MCF 10A (cell line): ENCODE measurements around the gene ARL6IP4. TPM values are rescaled to one million over a fixed set of nuclear protein-coding genes. Genes with fewer than 3 reads are reported as not detected.

Source experiments
- BruUV-seq: library from RNA; stranded (reverse); fragments of 400-500 nt; replicated peaks from 2 replicates; lab custom pipeline; 2021; lab: Mats Ljungman, UMichigan
- CTCF ChIA-PET: fragments of 300-600 bp; sonication (Branson Sonifier 250); formaldehyde crosslinking; extraction: SDS; loops from one replicate; lab custom pipeline; 2021; ENCODE audit warnings: antibody characterized with exemption, inconsistent platforms; lab: Yijun Ruan, JAX
- POLR2A ChIA-PET: fragments of 300-600, 350-650 bp; sonication (Branson Sonifier 250); formaldehyde crosslinking; extraction: SDS; loops from one replicate; lab custom pipeline; 2020; ENCODE audit warnings: antibody characterized with exemption, inconsistent platforms; lab: Yijun Ruan, JAX
- DNase-seq: peaks from one replicate; pipeline ENCODE4 v3.0.0-alpha.2; 2018; ENCODE audit not compliant: unreplicated experiment
- H3K27ac Mint-ChIP-seq: one replicate; pipeline ENCODE4 v1.8.0; 2022; ENCODE audit warnings: mild to moderate bottlenecking, low read depth, mixed read lengths; ENCODE audit not compliant: unreplicated experiment
- H3K27me3 Mint-ChIP-seq: one replicate; pipeline ENCODE4 v1.8.0; 2022; ENCODE audit warnings: mixed read lengths; ENCODE audit not compliant: insufficient read depth, unreplicated experiment
- H3K36me3 Mint-ChIP-seq: one replicate; pipeline ENCODE4 v1.8.0; 2022; ENCODE audit warnings: mild to moderate bottlenecking, moderate library complexity, mixed read lengths; ENCODE audit not compliant: insufficient read depth, unreplicated experiment
- H3K4me1 Mint-ChIP-seq: one replicate; pipeline ENCODE4 v1.8.0; 2022; ENCODE audit warnings: mixed read lengths; ENCODE audit not compliant: insufficient read depth, unreplicated experiment
- H3K4me3 Mint-ChIP-seq: one replicate; pipeline ENCODE4 v1.8.0; 2022; ENCODE audit warnings: mild to moderate bottlenecking, moderate library complexity, mixed read lengths; ENCODE audit not compliant: unreplicated experiment
- H3K9me3 Mint-ChIP-seq: one replicate; pipeline ENCODE4 v1.8.0; 2022; ENCODE audit warnings: mixed read lengths; ENCODE audit not compliant: unreplicated experiment
- CTCF ChIP-seq: fragments of 200-600 bp; IDR thresholded peaks from one replicate; pipeline ENCODE4 v1.8.0; 2022; ENCODE audit warnings: antibody characterized with exemption, mild to moderate bottlenecking; ENCODE audit not compliant: unreplicated experiment
- intact Hi-C: fragments of 100-400 bp; cut with micrococcal nuclease; formaldehyde crosslinking; loops from 2 replicates; pipeline ENCODE4 v1.14.1; 2022
- total RNA-seq: library from RNA; stranded (reverse); gene quantifications from 2 replicates; pipeline ENCODE4 v1.2.3, GENCODE V29; 2022

ARL6IP4 gene
- total RNA-seq, 1 experiment from 2014 or later = 198 TPM

- Mint-ChIP-seq H3K27ac (no peak overlapping the region), H3K4me3 (no peak overlapping the region), H3K27me3 (no peaks in the 10 kb centered on the region), H3K36me3 (no peaks in the 10 kb centered on the region), H3K4me1 (no peaks in the 10 kb centered on the region), H3K9me3 (no peaks in the 10 kb centered on the region)
- intact Hi-C loops = no loop called here
- BruUV-seq = no TSS peak
- ChIA-PET POLR2A (no interaction called here), CTCF (no interaction called here)
- no peak for DNase-seq
- no peak for TF ChIP-seq CTCF
Observed at GRCh38 chr12:123000578-123000977, 20.1 kb downstream of the ARL6IP4 start.

- Mint-ChIP-seq H3K4me3 (no peak overlapping the region), H3K9me3 (no peaks in the 10 kb centered on the region), H3K27ac (no peak overlapping the region), H3K27me3 (no peaks in the 10 kb centered on the region), H3K36me3 (no peaks in the 10 kb centered on the region), H3K4me1 (no peaks in the 10 kb centered on the region)
- intact Hi-C loops = no loop called here
- CTCF ChIA-PET = interaction anchor here (1.2 kb wide), 1 partner anchor 19 kb away, joined by 3 read pairs; no protein-coding TSS in a partner anchor
- POLR2A ChIA-PET = no interaction called here
- BruUV-seq = no TSS peak
- no peak for TF ChIP-seq CTCF
- no peak for DNase-seq
Observed at GRCh38 chr12:123001464-123001863, 21.0 kb downstream of the ARL6IP4 start.

DNA sequence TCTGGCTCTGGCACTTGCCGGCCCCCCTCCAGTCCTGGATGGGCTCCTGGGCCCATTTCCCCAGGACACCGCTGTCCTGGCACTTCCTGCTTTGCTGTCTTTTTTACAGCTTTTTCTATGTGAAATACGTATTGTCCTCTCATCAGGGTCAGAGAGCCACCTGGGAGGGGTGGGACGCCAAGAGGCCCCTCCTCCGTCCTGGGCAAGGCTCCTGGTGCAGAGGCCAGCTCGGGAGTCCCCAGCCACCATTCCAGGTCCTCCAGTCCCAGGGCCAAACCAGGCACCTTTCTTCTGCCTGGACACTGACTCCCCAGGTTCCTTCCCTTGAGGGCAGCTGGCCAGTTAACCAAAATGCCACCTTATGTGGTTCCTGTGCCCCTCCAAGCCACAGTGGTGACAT lies 22.8 kb downstream of the ARL6IP4 start:
- TF ChIP-seq CTCF = no peak
- Mint-ChIP-seq H3K36me3 (peaks cover 6% of the 10 kb centered on the region), H3K27ac (no peak overlapping the region), H3K27me3 (no peaks in the 10 kb centered on the region), H3K9me3 (no peaks in the 10 kb centered on the region), H3K4me1 (no peaks in the 10 kb centered on the region), H3K4me3 (no peak overlapping the region)
- DNase-seq = no peak
- intact Hi-C loops = no loop called here
- ChIA-PET POLR2A (no interaction called here), CTCF (no interaction called here)
- no TSS peak for BruUV-seq

GRCh38 chr12:123004287-123004686 lies 23.8 kb downstream of the ARL6IP4 start:
- no peaks in the 10 kb centered on the region for H3K4me1 Mint-ChIP-seq
- ChIA-PET POLR2A (no interaction called here), CTCF (interaction anchor here (1.1 kb wide), 1 partner anchor 211 kb away, joined by 3 read pairs; no protein-coding TSS in a partner anchor)
- DNase-seq = no peak
- no peak overlapping the region for H3K27ac Mint-ChIP-seq
- no peaks in the 10 kb centered on the region for H3K27me3 Mint-ChIP-seq
- H3K4me3 Mint-ChIP-seq = no peak overlapping the region
- intact Hi-C loops = no loop called here
- H3K36me3 Mint-ChIP-seq = peaks cover 6% of the 10 kb centered on the region
- no TSS peak for BruUV-seq
- no peaks in the 10 kb centered on the region for H3K9me3 Mint-ChIP-seq
- no peak for TF ChIP-seq CTCF
